Activated gamma-delta T cell (primary cell): ENCODE data around the gene SLIT3.

Source experiments
- DNase-seq: peaks from one replicate; lab custom pipeline; 2025; lab: John Stamatoyannopoulos, UW

SLIT3 gene

GRCh38 chr5:168890816-168891812, 409.8 kb downstream of the SLIT3 start:
- DNase-seq: no peak

- DNase-seq: no peak
Measured at GRCh38 chr5:168889039-168889438, 411.9 kb downstream of the SLIT3 start.

GRCh38 chr5:168887931-168888330, 413.0 kb downstream of the SLIT3 start:
- DNase-seq: no peak

- no peak for DNase-seq
Measured at GRCh38 chr5:168886157-168886556, 414.8 kb downstream of the SLIT3 start.

- DNase-seq: no peak
Measured at GRCh38 chr5:168885324-168886120, 415.4 kb downstream of the SLIT3 start.

- DNase-seq: no peak
Measured at GRCh38 chr5:168883991-168884390, 416.9 kb downstream of the SLIT3 start.

- no peak for DNase-seq
Measured at GRCh38 chr5:168883281-168883741, 417.6 kb downstream of the SLIT3 start.

- no peak for DNase-seq
Measured at GRCh38 chr5:168882283-168882682, 418.7 kb downstream of the SLIT3 start.

GRCh38 chr5:168881427-168882149, 419.4 kb downstream of the SLIT3 start:
- DNase-seq: no peak

GRCh38 chr5:168879929-168880328, 421.0 kb downstream of the SLIT3 start:
- DNase-seq: no peak

GRCh38 chr5:168879331-168879730, 421.6 kb downstream of the SLIT3 start:
- no peak for DNase-seq

- DNase-seq: no peak
Measured at GRCh38 chr5:168878135-168878745, 422.7 kb downstream of the SLIT3 start.

- no peak for DNase-seq
Measured at GRCh38 chr5:168877132-168877892, 423.6 kb downstream of the SLIT3 start.

- DNase-seq: no peak
Measured at GRCh38 chr5:168876419-168876818, 424.5 kb downstream of the SLIT3 start.

GRCh38 chr5:168875832-168876231, 425.1 kb downstream of the SLIT3 start:
- DNase-seq: no peak

- DNase-seq: no peak
Measured at GRCh38 chr5:168874713-168875380, 426.1 kb downstream of the SLIT3 start.

GRCh38 chr5:168872246-168872645, 428.7 kb downstream of the SLIT3 start:
- DNase-seq: no peak

- no peak for DNase-seq
Measured at GRCh38 chr5:168870910-168871309, 430.0 kb downstream of the SLIT3 start.

GRCh38 chr5:168869615-168870227, 431.2 kb downstream of the SLIT3 start:
- no peak for DNase-seq

GRCh38 chr5:168867241-168867640, 433.7 kb downstream of the SLIT3 start:
- no peak for DNase-seq
